Activated T-cell treated with anti-CD3 and anti-CD28 coated beads, Interleukin-2, amount 50 U/mL, for 4 hours (primary cell): ENCODE data around the gene SELENOI. TPM values are rescaled to one million over a fixed set of nuclear protein-coding genes. Genes with fewer than 3 reads are reported as not detected.
"Not testable (repeated sequence)": the region's sequence is repeated elsewhere in the genome, so short reads cannot be mapped to it uniquely, and the experiment has no call there.

Source experiments
- ATAC-seq, 2 donors: fragments of 200-7000 bp; cut with Tn5 transposase; one replicate each; pipeline ENCODE4 v1.10.0; 2021
- DNase-seq: peaks from one replicate; pipeline ENCODE4 v3.0.0-alpha.2; 2020
- H3K27me3 Mint-ChIP-seq: one replicate; pipeline ENCODE4 v1.8.0; 2021; ENCODE audit warnings: low read depth, mixed read lengths
- H3K36me3 Mint-ChIP-seq: one replicate; pipeline ENCODE4 v1.8.0; 2022; ENCODE audit warnings: mixed read lengths; ENCODE audit not compliant: insufficient read depth
- H3K4me1 Mint-ChIP-seq: one replicate; pipeline ENCODE4 v1.8.0; 2021; ENCODE audit warnings: low read depth, mixed read lengths
- H3K4me3 Mint-ChIP-seq: one replicate; pipeline ENCODE4 v1.8.0; 2021; ENCODE audit warnings: mild to moderate bottlenecking, moderate library complexity, mixed read lengths
- H3K9me3 Mint-ChIP-seq: one replicate; pipeline ENCODE4 v1.8.0; 2021; ENCODE audit warnings: mixed read lengths
- total RNA-seq, 3 donors: library from RNA; stranded (reverse); gene quantifications; one replicate each; pipeline ENCODE4 v1.2.1, GENCODE V29; 2021

The SELENOI gene
- total RNA-seq, result 10 to 100 TPM; 73.5 to 76.2 (median 76.0) TPM

GRCh38 chr2:26345545-26346453, at the start of gene SELENOI:
SELENOI (plus strand) TSS chr2:26346143; CDS start chr2:26346233, 90 bp downstream.
- Mint-ChIP-seq H3K4me1 (peaks cover 28% of the 10 kb centered on the region), H3K27me3 (no peaks in the 10 kb centered on the region), H3K4me3 (peak within 1 kb of the TSS; percentile 98), H3K9me3 (no peaks in the 10 kb centered on the region), H3K36me3 (peaks cover 6% of the 10 kb centered on the region)
- ATAC-seq, result peak; percentile 94 to 97
- DNase-seq, result peak; percentile 99

GRCh38 chr2:26297061-26297460, 48.9 kb upstream of the SELENOI start:
- ATAC-seq (no peak), DNase-seq (no peak)
- no peaks in the 10 kb centered on the region for H3K4me1 Mint-ChIP-seq
- H3K36me3 Mint-ChIP-seq, result no peaks in the 10 kb centered on the region
- no peaks in the 10 kb centered on the region for H3K27me3 Mint-ChIP-seq
- H3K9me3 Mint-ChIP-seq, result no peaks in the 10 kb centered on the region
- H3K4me3 Mint-ChIP-seq, result no peak overlapping the region

GRCh38 chr2:26298286-26298637, 47.7 kb upstream of the SELENOI start:
- no peaks in the 10 kb centered on the region for H3K9me3 Mint-ChIP-seq

GRCh38 chr2:26298638-26299393, 47.1 kb upstream of the SELENOI start:
- no peaks in the 10 kb centered on the region for H3K9me3 Mint-ChIP-seq
- peak; percentile 63 to 82 for ATAC-seq
- no peaks in the 10 kb centered on the region for H3K36me3 Mint-ChIP-seq
- no peak overlapping the region for H3K4me3 Mint-ChIP-seq
- H3K4me1 Mint-ChIP-seq, result no peaks in the 10 kb centered on the region
- peak; percentile 25 for DNase-seq
- H3K27me3 Mint-ChIP-seq, result no peaks in the 10 kb centered on the region

More at GRCh38 chr2:26298286-26298637, 47.7 kb upstream of the SELENOI start:
- no peaks in the 10 kb centered on the region for H3K36me3 Mint-ChIP-seq
- H3K27me3 Mint-ChIP-seq, result no peaks in the 10 kb centered on the region
- ATAC-seq (peak; percentile 4 to 17), DNase-seq (no peak)
- H3K4me1 Mint-ChIP-seq, result no peaks in the 10 kb centered on the region
- H3K4me3 Mint-ChIP-seq, result no peak overlapping the region

GRCh38 chr2:26299471-26300101, 46.4 kb upstream of the SELENOI start:
- ATAC-seq, result peak; percentile 49 to 64
- H3K4me1 Mint-ChIP-seq, result no peaks in the 10 kb centered on the region
- H3K9me3 Mint-ChIP-seq, result no peaks in the 10 kb centered on the region
- no peaks in the 10 kb centered on the region for H3K27me3 Mint-ChIP-seq
- no peak overlapping the region for H3K4me3 Mint-ChIP-seq
- DNase-seq, result no peak
- H3K36me3 Mint-ChIP-seq, result no peaks in the 10 kb centered on the region

GRCh38 chr2:26300234-26300925, 45.6 kb upstream of the SELENOI start:
- H3K9me3 Mint-ChIP-seq, result no peaks in the 10 kb centered on the region
- DNase-seq (no peak), ATAC-seq (peak; percentile 29 to 41)
- H3K4me1 Mint-ChIP-seq, result no peaks in the 10 kb centered on the region
- H3K27me3 Mint-ChIP-seq, result no peaks in the 10 kb centered on the region
- no peak overlapping the region for H3K4me3 Mint-ChIP-seq
- H3K36me3 Mint-ChIP-seq, result no peaks in the 10 kb centered on the region

GRCh38 chr2:26302846-26303245, 43.1 kb upstream of the SELENOI start:
- no peak overlapping the region for H3K4me3 Mint-ChIP-seq
- DNase-seq (no peak), ATAC-seq (no peak)
- H3K36me3 Mint-ChIP-seq, result no peaks in the 10 kb centered on the region
- no peaks in the 10 kb centered on the region for H3K27me3 Mint-ChIP-seq
- H3K4me1 Mint-ChIP-seq, result no peaks in the 10 kb centered on the region
- H3K9me3 Mint-ChIP-seq, result no peaks in the 10 kb centered on the region

GRCh38 chr2:26305094-26305493, 40.8 kb upstream of the SELENOI start:
- H3K4me3 Mint-ChIP-seq, H3K9me3 Mint-ChIP-seq, H3K36me3 Mint-ChIP-seq: not testable (repeated sequence)

GRCh38 chr2:26305540-26305939, 40.4 kb upstream of the SELENOI start:
- no peaks in the 10 kb centered on the region for H3K9me3 Mint-ChIP-seq
- no peak overlapping the region for H3K4me3 Mint-ChIP-seq
- H3K36me3 Mint-ChIP-seq, result no peaks in the 10 kb centered on the region
- no peaks in the 10 kb centered on the region for H3K27me3 Mint-ChIP-seq
- no peak for ATAC-seq
- DNase-seq, result no peak
- no peaks in the 10 kb centered on the region for H3K4me1 Mint-ChIP-seq

More at GRCh38 chr2:26305094-26305493, 40.8 kb upstream of the SELENOI start:
- not testable (repeated sequence) for DNase-seq, ATAC-seq, H3K27me3 Mint-ChIP-seq, H3K4me1 Mint-ChIP-seq

- no peak for DNase-seq
- Mint-ChIP-seq H3K36me3 (no peaks in the 10 kb centered on the region), H3K9me3 (no peaks in the 10 kb centered on the region), H3K27me3 (no peaks in the 10 kb centered on the region), H3K4me1 (no peaks in the 10 kb centered on the region), H3K4me3 (no peak overlapping the region)
- no peak for ATAC-seq
Measured at GRCh38 chr2:26309921-26310320, 36.0 kb upstream of the SELENOI start.

- ATAC-seq, result no peak
- no peak for DNase-seq
Measured at GRCh38 chr2:26312471-26312870, 33.5 kb upstream of the SELENOI start.

GRCh38 chr2:26313446-26313845, 32.5 kb upstream of the SELENOI start:
- Mint-ChIP-seq H3K9me3 (no peaks in the 10 kb centered on the region), H3K4me3 (no peak overlapping the region), H3K27me3 (no peaks in the 10 kb centered on the region), H3K4me1 (no peaks in the 10 kb centered on the region), H3K36me3 (no peaks in the 10 kb centered on the region)
- DNase-seq (no peak), ATAC-seq (no peak)

More at GRCh38 chr2:26312471-26312870, 33.5 kb upstream of the SELENOI start:
- no peaks in the 10 kb centered on the region for H3K4me1 Mint-ChIP-seq
- no peaks in the 10 kb centered on the region for H3K36me3 Mint-ChIP-seq
- H3K4me3 Mint-ChIP-seq, result no peak overlapping the region
- H3K27me3 Mint-ChIP-seq, result no peaks in the 10 kb centered on the region
- no peaks in the 10 kb centered on the region for H3K9me3 Mint-ChIP-seq

- DNase-seq (no peak), ATAC-seq (no peak)
Measured at GRCh38 chr2:26314243-26314642, 31.7 kb upstream of the SELENOI start.

GRCh38 chr2:26316041-26316440, 29.9 kb upstream of the SELENOI start:
- DNase-seq (no peak), ATAC-seq (no peak)
- Mint-ChIP-seq H3K4me1 (no peaks in the 10 kb centered on the region), H3K27me3 (no peaks in the 10 kb centered on the region), H3K36me3 (no peaks in the 10 kb centered on the region), H3K9me3 (no peaks in the 10 kb centered on the region), H3K4me3 (no peak overlapping the region)

More at GRCh38 chr2:26314243-26314642, 31.7 kb upstream of the SELENOI start:
- H3K9me3 Mint-ChIP-seq, result no peaks in the 10 kb centered on the region
- H3K36me3 Mint-ChIP-seq, result no peaks in the 10 kb centered on the region
- H3K4me1 Mint-ChIP-seq, result no peaks in the 10 kb centered on the region
- H3K4me3 Mint-ChIP-seq, result no peak overlapping the region
- H3K27me3 Mint-ChIP-seq, result no peaks in the 10 kb centered on the region
